Stomach (tissue), 4 donors: ENCODE measurements around the gene DEFB127.

ENCODE experiments used
- POLR2A ChIP-seq, 4 donors: fragments of 450-650 bp; IDR thresholded peaks; one replicate each; pipeline ENCODE4 v1.6.1; 2016; ENCODE audit warnings: antibody characterized with exemption in 4 of 4, control low read depth in 2 of 4, mild to moderate bottlenecking in 1 of 4, moderate library complexity in 1 of 4
- TF ChIP-seq, protein P1 (sequence below), 7 experiments: fragments of 450-650 bp in 4 of 7; fragments of 200-600 bp in 3 of 7; sonication (generic) in 3 of 7; IDR thresholded peaks; one replicate each; pipeline ENCODE4 v1.5.1; 2016 to 2019; ENCODE audit warnings: antibody characterized with exemption in 7 of 7, control low read depth in 2 of 7, mild to moderate bottlenecking in 1 of 7

DNA sequence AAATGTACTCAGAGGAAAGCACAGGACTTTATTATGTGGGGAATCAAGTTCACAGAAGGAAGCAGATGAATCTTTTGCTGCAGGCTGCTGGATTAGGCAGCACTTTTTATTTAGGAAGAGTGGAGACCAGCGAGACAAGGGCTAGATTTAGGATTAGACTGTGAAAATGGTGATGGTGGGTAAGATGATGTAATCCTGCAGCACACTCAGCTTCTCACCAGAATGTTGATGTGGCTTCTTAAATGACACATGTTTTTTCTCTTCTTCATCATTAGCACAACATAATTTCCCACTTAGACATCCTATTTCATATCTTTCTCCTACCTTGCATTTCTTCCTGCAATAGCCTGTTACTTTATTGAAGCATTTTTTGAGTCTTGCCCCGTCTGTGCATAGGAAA, 30.5 kb downstream of the DEFB127 start:
- TF ChIP-seq, protein P1, sequence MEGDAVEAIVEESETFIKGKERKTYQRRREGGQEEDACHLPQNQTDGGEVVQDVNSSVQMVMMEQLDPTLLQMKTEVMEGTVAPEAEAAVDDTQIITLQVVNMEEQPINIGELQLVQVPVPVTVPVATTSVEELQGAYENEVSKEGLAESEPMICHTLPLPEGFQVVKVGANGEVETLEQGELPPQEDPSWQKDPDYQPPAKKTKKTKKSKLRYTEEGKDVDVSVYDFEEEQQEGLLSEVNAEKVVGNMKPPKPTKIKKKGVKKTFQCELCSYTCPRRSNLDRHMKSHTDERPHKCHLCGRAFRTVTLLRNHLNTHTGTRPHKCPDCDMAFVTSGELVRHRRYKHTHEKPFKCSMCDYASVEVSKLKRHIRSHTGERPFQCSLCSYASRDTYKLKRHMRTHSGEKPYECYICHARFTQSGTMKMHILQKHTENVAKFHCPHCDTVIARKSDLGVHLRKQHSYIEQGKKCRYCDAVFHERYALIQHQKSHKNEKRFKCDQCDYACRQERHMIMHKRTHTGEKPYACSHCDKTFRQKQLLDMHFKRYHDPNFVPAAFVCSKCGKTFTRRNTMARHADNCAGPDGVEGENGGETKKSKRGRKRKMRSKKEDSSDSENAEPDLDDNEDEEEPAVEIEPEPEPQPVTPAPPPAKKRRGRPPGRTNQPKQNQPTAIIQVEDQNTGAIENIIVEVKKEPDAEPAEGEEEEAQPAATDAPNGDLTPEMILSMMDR (IDR thresholded peaks at IDR 0.05): no peak
- TF ChIP-seq POLR2A (IDR thresholded peaks at IDR 0.05): no peak
